Hepatocyte (in vitro differentiated cells): ENCODE data around the gene HTT. TPM values are rescaled to one million over a fixed set of nuclear protein-coding genes. Genes with fewer than 3 reads are reported as not detected.

Source experiments
- DNase-seq: peaks from one replicate; pipeline ENCODE4 v3.0.0-alpha.2; 2016; ENCODE audit warnings: low spot score
- H2AFZ ChIP-seq: fragments of 200-600 bp; sonication (generic); 2 replicates; pipeline ENCODE4 v1.6.0; 2016; ENCODE audit warnings: antibody characterized with exemption, mild to moderate bottlenecking
- H3K27ac ChIP-seq: fragments of 200-600 bp; sonication (generic); 2 replicates; pipeline ENCODE4 v1.5.1; 2016; ENCODE audit warnings: mild to moderate bottlenecking
- H3K27me3 ChIP-seq: fragments of 200-600 bp; sonication (generic); 2 replicates; pipeline ENCODE4 v1.6.1; 2016
- H3K36me3 ChIP-seq: fragments of 200-600 bp; sonication (generic); replicated peaks from 2 replicates; pipeline ENCODE4 v1.5.1; 2016; ENCODE audit warnings: low read depth; ENCODE audit not compliant: insufficient read depth
- H3K4me1 ChIP-seq: fragments of 200-600 bp; sonication (generic); 2 replicates; pipeline ENCODE4 v1.5.1; 2016; ENCODE audit warnings: mild to moderate bottlenecking, moderate library complexity; ENCODE audit not compliant: insufficient read depth
- H3K4me2 ChIP-seq: fragments of 200-600 bp; sonication (generic); 2 replicates; pipeline ENCODE4 v1.6.0; 2016
- H3K4me3 ChIP-seq: fragments of 200-600 bp; sonication (generic); 2 replicates; pipeline ENCODE4 v1.5.1; 2016; ENCODE audit warnings: mild to moderate bottlenecking
- H3K79me2 ChIP-seq: fragments of 200-600 bp; sonication (generic); 2 replicates; pipeline ENCODE4 v1.6.0; 2017; ENCODE audit warnings: mild to moderate bottlenecking
- H3K9me2 ChIP-seq: fragments of 200-600 bp; sonication (generic); replicated peaks from 2 replicates; pipeline ENCODE4 v1.6.0; 2017; ENCODE audit warnings: mild to moderate bottlenecking; ENCODE audit not compliant: insufficient read depth
- H3K9me3 ChIP-seq: fragments of 200-600 bp; sonication (generic); 2 replicates; pipeline ENCODE4 v1.5.1; 2016; ENCODE audit warnings: low read depth, mild to moderate bottlenecking
- H4K20me1 ChIP-seq: fragments of 200-600 bp; sonication (generic); 2 replicates; pipeline ENCODE4 v1.6.0; 2016; ENCODE audit warnings: mild to moderate bottlenecking; ENCODE audit not compliant: insufficient read depth, poor library complexity, severe bottlenecking
- CTCF ChIP-seq: fragments of 200-600 bp; sonication (generic); IDR thresholded peaks from 2 replicates; pipeline ENCODE4 v1.5.1; 2016; ENCODE audit warnings: antibody characterized with exemption, mild to moderate bottlenecking; ENCODE audit not compliant: poor library complexity
- EZH2 ChIP-seq: fragments of 200-600 bp; sonication (generic); IDR thresholded peaks from 2 replicates; pipeline ENCODE4 v1.6.1; 2016; ENCODE audit warnings: antibody characterized with exemption, mild to moderate bottlenecking, borderline replicate concordance
- EZH2phosphoT487 ChIP-seq: fragments of 200-600 bp; sonication (generic); IDR thresholded peaks from one replicate; pipeline ENCODE4 v1.6.1; 2018; ENCODE audit warnings: antibody characterized with exemption, mild to moderate bottlenecking, low read depth, moderate library complexity; ENCODE audit not compliant: unreplicated experiment, severe bottlenecking
- WGBS: methylation state at CpG from one replicate; pipeline ENCODE4 v1.1.6; 2016; ENCODE audit warnings: low lambda C conversion rate; ENCODE audit errors: missing lambda C conversion rate; 5-methylcytosine and 5-hydroxymethylcytosine counted together
- polyA plus RNA-seq: library from polyadenylated mRNA; unstranded; fragments of >200 nt; fragmentation: Nextera tagmentation; extraction: Ambion mirVana; gene quantifications from 2 replicates; pipeline ENCODE4 v1.2.1, GENCODE V29; 2016
- total RNA-seq: library from RNA; depleted of rRNA; stranded (reverse); fragments of >200 nt; gene quantifications from 2 replicates; pipeline ENCODE4 v1.2.3, GENCODE V29; 2014

Gene HTT
- total and polyA plus RNA-seq, 2 experiments from 2014 or later, result 12.4 to 33.9 TPM

GRCh38 chr4:3220476-3221183 is 146.1 kb downstream of the HTT start:
- H3K36me3 ChIP-seq, result no peaks in the 10 kb centered on the region

GRCh38 chr4:3221184-3221494 is 146.7 kb downstream of the HTT start:
- Histone ChIP-seq H3K27ac (no peak overlapping the region), H3K36me3 (no peaks in the 10 kb centered on the region), H3K4me1 (no peaks in the 10 kb centered on the region), H3K9me2 (no peaks in the 10 kb centered on the region), H3K79me2 (no peaks in the 10 kb centered on the region), H2AFZ (no peak overlapping the region), H4K20me1 (no peaks in the 10 kb centered on the region), H3K4me3 (no peak overlapping the region), H3K9me3 (no peaks in the 10 kb centered on the region), H3K4me2 (no peak overlapping the region), H3K27me3 (no peaks in the 10 kb centered on the region)
- no peak for DNase-seq
- WGBS, result 93% methylated on average over 8 of the region's 8 CpGs
- no peak for TF ChIP-seq EZH2
- TF ChIP-seq CTCF, result no peak
- TF ChIP-seq EZH2phosphoT487, result no peak

More at GRCh38 chr4:3220476-3221183, 146.1 kb downstream of the HTT start:
- WGBS, result 94% methylated on average over 8 of the region's 8 CpGs
- Histone ChIP-seq H3K9me3 (no peaks in the 10 kb centered on the region), H3K27ac (no peak overlapping the region), H3K4me2 (no peak overlapping the region), H3K27me3 (no peaks in the 10 kb centered on the region), H3K4me3 (no peak overlapping the region), H3K79me2 (no peaks in the 10 kb centered on the region), H4K20me1 (no peaks in the 10 kb centered on the region), H3K9me2 (no peaks in the 10 kb centered on the region), H3K4me1 (no peaks in the 10 kb centered on the region), H2AFZ (no peak overlapping the region)
- TF ChIP-seq CTCF, result no peak
- no peak for TF ChIP-seq EZH2
- no peak for TF ChIP-seq EZH2phosphoT487
- no peak for DNase-seq

- WGBS, result 98% methylated on average over 12 of the region's 12 CpGs
- no peaks in the 10 kb centered on the region for H3K36me3 ChIP-seq
Observed at GRCh38 chr4:3221996-3222395, 147.5 kb downstream of the HTT start.

More at GRCh38 chr4:3221996-3222395, 147.5 kb downstream of the HTT start:
- DNase-seq, result no peak
- no peak overlapping the region for H3K4me3 ChIP-seq
- TF ChIP-seq EZH2phosphoT487, result no peak
- no peak for TF ChIP-seq CTCF
- TF ChIP-seq EZH2, result no peak
- H3K79me2 ChIP-seq, result no peaks in the 10 kb centered on the region
- H3K9me2 ChIP-seq, result no peaks in the 10 kb centered on the region
- no peaks in the 10 kb centered on the region for H3K9me3 ChIP-seq
- H3K27me3 ChIP-seq, result no peaks in the 10 kb centered on the region
- no peak overlapping the region for H3K27ac ChIP-seq
- H3K4me2 ChIP-seq, result no peak overlapping the region
- H4K20me1 ChIP-seq, result no peaks in the 10 kb centered on the region
- H2AFZ ChIP-seq, result no peak overlapping the region
- no peaks in the 10 kb centered on the region for H3K4me1 ChIP-seq
